NCI-H1694 (cell line): ENCODE data around the gene SLC30A3.

Source experiments
- DNase-seq: peaks from one replicate; lab custom pipeline; 2025; lab: John Stamatoyannopoulos, UW

Gene SLC30A3

GRCh38 chr2:27258051-27258450, 4.8 kb downstream of the SLC30A3 start:
- no peak for DNase-seq

GRCh38 chr2:27256855-27257454, 5.9 kb downstream of the SLC30A3 start:
- no peak for DNase-seq

- no peak for DNase-seq
Observed at GRCh38 chr2:27255660-27256059, 7.2 kb downstream of the SLC30A3 start.

GRCh38 chr2:27255187-27255586, 7.7 kb downstream of the SLC30A3 start:
- no peak for DNase-seq

- DNase-seq = no peak
Observed at GRCh38 chr2:27251766-27252165, 11.1 kb downstream of the SLC30A3 start.

- DNase-seq = no peak
Observed at GRCh38 chr2:27250652-27251379, 12.0 kb downstream of the SLC30A3 start.

- DNase-seq = peak; percentile 65
Observed at GRCh38 chr2:27249891-27250651, 12.8 kb downstream of the SLC30A3 start.

GRCh38 chr2:27249159-27249890, 13.5 kb downstream of the SLC30A3 start:
- DNase-seq = no peak

- DNase-seq = no peak
Observed at GRCh38 chr2:27247893-27248292, 15.0 kb downstream of the SLC30A3 start.

GRCh38 chr2:27245626-27246025, 17.2 kb downstream of the SLC30A3 start:
- no peak for DNase-seq

GRCh38 chr2:27245116-27245515, 17.7 kb downstream of the SLC30A3 start:
- DNase-seq = no peak

GRCh38 chr2:27243391-27244130, 19.3 kb downstream of the SLC30A3 start:
- DNase-seq = no peak

- no peak for DNase-seq
Observed at GRCh38 chr2:27242614-27242951, 20.3 kb downstream of the SLC30A3 start.

- no peak for DNase-seq
Observed at GRCh38 chr2:27241761-27242613, 20.9 kb downstream of the SLC30A3 start.

- no peak for DNase-seq
Observed at GRCh38 chr2:27240406-27240805, 22.4 kb downstream of the SLC30A3 start.

- DNase-seq = no peak
Observed at GRCh38 chr2:27238976-27239375, 23.9 kb downstream of the SLC30A3 start.

- DNase-seq = no peak
Observed at GRCh38 chr2:27237341-27237945, 25.4 kb downstream of the SLC30A3 start.

GRCh38 chr2:27236626-27237025, 26.2 kb downstream of the SLC30A3 start:
- no peak for DNase-seq

- no peak for DNase-seq
Observed at GRCh38 chr2:27236136-27236535, 26.7 kb downstream of the SLC30A3 start.

GRCh38 chr2:27233341-27233740, 29.5 kb downstream of the SLC30A3 start:
- DNase-seq = no peak
